GM21423 (cell line): ENCODE data around the gene NOC4L.

Experiments used
- ATAC-seq: cut with Tn5 transposase; IDR thresholded peaks from one replicate; pipeline ENCODE4 v1.9.1; 2021; ENCODE audit warnings: mild to moderate bottlenecking, moderate library complexity; ENCODE audit not compliant: unreplicated experiment

Gene NOC4L

GRCh38 chr12:132154941-132155770 is 10.9 kb downstream of the NOC4L start:
- no peak for ATAC-seq

DNA sequence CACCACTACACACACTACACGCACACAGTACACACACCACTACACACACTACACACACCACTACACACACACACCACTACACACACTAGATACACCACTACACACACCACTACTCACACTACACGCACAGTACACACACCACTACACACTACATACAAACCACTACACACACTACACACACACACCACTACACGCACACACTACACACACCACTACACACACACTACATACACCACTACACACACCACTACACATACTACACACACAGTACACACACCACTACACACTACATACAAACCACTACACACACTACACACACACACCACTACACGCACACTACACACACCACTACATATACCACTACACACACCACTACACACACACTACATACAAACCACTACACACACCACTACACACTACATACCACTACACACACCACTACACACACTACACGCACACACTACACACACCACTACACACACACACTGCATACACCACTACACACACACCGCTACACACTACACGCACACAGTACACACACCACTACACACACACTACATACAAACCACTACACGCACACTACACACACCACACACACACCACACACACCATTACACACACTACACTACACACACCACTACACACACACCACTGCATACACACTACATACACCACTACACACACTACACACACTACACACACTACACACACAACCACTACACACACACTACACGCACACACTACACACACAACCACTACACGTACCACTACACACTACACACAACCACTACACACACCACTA is 11.7 kb downstream of the NOC4L start:
- no peak for ATAC-seq

DNA sequence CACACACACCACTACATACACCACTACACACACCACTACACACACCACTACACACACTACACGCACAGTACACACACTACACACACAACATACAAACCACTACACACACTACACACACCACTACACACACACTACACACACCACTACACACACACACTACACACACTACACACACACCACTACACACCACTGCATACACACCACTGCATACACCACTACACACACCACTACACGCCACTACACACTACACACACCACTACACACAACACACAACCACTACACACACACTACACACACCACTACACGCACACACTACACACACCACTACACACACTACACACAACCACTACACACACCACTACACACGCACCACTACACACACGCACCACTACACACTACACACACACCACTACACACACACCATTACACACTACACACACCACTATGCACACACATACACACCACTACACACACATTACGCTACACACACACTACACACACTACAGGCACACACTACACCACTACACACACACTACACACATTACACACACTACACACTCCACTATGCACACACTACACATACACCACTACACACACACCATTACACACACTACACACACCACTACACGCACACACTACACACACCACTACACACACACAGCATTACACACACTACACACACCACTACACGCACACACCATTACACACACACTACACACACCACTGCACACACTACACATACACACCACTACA is 12.5 kb downstream of the NOC4L start:
- ATAC-seq = no peak

DNA sequence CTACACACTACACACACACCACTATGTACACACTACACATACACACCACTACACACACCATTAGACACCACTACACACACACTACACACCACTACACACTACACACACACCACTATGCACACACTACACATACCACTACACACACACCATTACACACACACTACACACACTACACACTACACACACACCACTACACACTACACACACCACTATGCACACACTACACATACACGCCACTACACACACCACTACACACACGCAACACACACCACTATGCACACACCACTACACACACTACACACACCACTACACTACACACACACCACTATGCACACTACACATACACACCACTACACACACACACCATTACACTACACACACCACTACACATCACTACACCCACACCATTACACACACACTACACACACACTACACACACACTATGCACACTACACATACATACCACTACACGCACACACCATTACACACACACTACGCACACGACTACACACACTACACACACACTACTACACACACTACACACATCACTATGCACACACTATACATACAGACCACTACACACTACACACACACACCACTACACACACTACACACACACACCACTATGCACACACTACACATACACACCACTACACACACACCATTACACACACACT is 13.6 kb downstream of the NOC4L start:
- no peak for ATAC-seq

DNA sequence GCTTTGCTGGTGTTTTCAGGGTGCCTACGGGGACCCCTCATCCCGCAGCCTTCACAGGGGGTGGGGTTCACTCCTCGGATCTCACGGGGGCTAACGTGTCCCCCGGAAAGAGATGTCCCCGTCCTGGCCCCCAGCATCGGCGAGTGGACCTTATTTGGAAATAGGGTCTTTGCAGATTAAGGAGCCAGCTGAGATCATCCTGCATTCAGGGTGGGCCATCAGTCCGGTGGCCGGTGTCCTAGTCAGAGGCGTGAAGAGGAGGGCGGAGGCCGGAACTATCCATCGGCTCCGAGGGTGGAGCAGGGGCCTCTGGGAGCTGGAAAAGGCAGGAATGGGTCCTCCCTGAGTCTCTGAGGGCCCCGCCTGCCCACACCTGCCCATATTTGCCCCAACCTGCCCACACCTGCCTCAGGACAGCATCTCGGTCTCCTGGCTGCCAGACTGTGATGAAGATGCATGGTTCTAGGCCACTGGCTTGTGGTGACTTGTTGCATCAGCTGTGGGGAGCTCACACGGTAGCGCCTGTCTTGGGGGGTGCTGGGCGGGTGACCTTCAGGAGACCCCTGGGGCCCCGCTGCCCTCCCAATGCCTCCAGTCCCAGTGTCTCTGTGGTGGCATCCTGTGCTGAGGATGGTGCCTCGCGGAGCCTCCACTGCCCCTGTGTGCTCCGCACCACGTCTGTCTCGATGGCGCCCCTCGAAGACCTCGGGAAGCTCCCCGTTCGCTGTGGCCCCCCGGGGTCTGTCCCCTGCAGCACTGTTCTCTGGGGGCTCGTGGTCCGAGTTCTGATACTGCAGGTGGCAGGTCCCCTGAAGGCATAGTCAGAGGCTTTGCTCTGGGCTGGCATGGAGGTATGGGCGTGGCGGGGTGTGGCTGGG is 14.7 kb downstream of the NOC4L start:
- no peak for ATAC-seq

DNA sequence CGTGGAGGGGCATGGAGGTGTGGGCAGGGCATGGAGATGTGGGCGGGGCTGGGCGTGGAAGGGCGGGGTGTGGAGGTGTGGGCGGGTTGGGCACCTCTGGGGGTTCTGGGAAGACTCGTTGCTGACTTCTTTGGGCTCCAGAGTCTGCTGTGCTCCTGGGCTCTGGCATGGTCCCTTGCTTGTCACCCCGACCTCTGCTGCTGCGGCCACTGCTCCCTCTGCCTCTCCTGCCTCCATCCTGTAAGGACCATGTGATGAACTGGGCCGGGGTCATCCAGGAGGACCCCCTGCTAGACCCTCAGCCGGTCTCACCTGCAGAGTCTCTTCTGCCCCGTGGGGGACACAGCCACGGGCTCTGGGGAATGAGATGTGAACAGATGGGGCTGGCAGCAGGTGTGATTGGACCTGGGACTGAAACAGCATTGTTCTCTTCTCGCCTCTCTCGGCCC is 15.3 kb downstream of the NOC4L start:
- no peak for ATAC-seq

DNA sequence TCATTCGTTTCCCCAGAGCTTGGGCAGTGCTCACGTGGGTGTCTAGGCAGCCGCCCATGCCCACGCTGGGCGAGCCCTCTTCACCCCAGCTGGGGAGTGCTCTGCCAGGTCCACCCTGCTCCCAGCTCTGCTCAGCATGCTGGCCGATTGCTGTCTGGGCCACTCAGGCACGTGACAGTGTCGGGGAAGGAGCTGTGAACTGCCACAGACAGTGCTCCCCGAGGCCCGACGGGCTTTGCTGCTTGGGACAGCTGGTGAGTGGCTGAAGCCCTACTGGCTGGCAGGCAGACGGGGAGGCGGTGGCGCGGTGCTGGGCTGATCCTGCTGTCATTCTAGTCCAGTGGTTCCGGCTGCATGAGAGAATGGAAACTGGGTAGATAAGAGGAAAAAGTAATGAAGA is 15.8 kb downstream of the NOC4L start:
- ATAC-seq = no peak

GRCh38 chr12:132160601-132161035 is 16.4 kb downstream of the NOC4L start:
- ATAC-seq = no peak

- ATAC-seq = no peak
Measured at GRCh38 chr12:132161036-132161781, 17.0 kb downstream of the NOC4L start.

GRCh38 chr12:132161796-132162507 is 17.7 kb downstream of the NOC4L start:
- ATAC-seq = no peak

DNA sequence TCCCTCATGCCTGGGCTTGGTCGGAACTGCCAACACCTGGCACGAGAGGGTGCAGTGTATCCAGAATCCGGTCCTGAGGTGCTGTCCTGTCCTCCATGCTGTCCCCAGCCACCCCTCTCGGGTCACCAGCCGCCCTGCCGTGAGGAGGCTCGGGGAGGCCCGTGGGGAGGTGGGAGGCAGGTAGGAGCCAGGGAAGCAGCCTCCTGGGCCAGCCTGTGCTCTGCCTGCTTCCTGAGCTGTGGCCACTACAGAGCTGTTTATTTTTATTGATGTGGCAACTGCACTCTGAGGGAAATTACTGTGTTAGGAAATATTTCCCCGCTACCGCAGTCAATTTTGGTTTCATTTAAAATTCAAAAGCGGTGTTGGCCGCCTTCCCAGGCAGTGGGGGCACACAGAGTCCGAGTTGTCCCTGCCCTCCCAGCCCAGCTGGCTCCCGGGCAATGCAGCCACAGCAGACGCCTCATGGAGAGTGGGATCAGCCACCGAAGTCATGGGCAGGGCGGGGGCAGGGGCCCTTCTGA is 18.3 kb downstream of the NOC4L start:
- ATAC-seq = no peak

DNA sequence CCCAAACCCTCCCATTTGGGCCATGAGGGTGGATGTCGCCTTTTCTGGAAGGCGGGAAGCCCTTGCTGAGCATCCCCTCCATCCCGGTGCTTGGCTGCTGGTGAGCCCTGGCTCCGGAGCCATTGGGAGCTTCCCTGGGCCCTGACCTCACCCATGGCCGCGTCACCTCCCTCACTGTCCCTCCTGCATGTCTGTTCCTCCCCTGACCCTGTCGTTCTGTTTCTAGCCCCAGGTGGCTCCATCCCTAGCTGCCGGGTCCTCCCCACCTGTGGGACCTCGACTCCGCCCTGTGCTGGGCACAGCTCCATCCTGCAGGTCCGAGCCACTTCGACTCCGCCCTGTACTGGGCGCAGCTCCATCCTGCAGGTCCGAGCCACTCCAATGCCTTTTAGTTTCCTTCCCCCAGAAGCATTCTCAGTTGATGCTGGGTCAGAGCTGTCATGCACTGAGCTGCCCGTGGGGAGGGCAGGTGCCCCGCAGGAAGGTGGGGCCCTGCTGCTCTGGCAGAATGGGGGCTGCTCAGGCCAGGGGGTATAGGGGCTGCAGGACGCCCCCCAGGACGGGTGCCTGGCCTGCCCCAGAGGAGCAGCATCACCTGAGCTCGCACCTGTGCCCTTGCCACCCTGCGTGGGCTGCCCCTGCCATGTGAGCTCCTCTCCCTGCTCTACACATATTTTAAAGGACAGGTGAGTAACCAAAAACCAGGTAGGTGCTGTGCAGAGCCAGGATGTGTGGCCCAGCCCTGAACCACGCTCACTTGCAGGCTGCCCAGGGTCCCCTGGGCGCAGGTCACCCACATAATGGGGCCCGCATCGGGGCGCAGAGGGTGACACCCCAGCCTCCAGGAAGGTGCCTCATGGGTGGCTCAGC is 19.0 kb downstream of the NOC4L start:
- ATAC-seq = no peak

DNA sequence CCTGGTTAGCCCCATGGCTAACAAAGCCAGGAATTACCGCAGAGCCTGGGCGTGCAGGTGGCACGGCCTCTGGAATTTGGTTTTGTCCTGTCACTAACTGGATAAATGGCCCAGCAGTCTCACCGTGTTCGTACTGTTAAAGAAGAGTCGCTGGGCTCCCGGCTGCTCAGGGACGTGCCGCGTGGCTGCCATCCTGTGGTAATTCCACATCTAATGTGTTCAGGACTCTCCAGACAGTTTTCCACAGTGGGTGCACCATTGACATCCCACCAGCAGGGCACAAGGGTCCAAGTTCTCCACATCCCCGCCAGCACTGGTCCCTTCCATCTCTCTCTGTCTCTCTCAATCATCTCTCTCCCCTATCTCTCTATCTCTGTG is 19.6 kb downstream of the NOC4L start:
- ATAC-seq = no peak

- no peak for ATAC-seq
Measured at GRCh38 chr12:132164426-132164825, 20.2 kb downstream of the NOC4L start.

DNA sequence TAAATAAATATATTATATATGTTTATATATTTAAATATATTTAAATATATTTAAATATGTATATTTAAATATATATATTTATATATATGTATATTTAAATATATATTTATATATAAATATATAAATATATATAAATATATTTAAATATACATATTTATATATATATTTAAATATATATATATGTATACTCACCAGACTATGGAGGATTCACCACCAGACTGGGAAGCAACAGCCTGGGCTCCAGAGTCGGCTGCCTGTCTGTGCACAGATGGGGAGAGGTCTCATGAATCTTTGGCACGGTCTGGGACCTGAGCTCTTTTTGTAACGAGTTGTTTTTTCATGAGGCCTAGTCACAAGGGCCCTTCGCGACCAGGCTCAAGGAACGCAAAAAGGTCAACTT is 21.3 kb downstream of the NOC4L start:
- no peak for ATAC-seq

GRCh38 chr12:132166093-132166492 is 21.8 kb downstream of the NOC4L start:
- ATAC-seq = no peak
